HepG2 (cell line): ENCODE measurements around the gene ZNF883.

Experiments used
- ATF1 ChIP-seq: IDR thresholded peaks from 2 replicates; pipeline ENCODE4 v1.6.1; 2016; ENCODE audit warnings: mild to moderate bottlenecking, control low read depth
- EP300 ChIP-seq, 3 experiments: sonication (generic) in 1 of 3; formaldehyde crosslinking in 1 of 3; IDR thresholded peaks; 2 replicates each; pipeline versions ENCODE4 v1.5.1 to v1.6.1; 2011 to 2020; ENCODE audit warnings: low read depth in 2 of 3, low read length in 2 of 3, borderline replicate concordance in 1 of 3, improper control_type of control experiment in 1 of 3, mild to moderate bottlenecking in 1 of 3, missing genetic modification reagents in 1 of 3, moderate library complexity in 1 of 3
- EZH2 ChIP-seq: conservative IDR thresholded peaks from 2 replicates; pipeline ENCODE4 v1.6.1; 2012; ENCODE audit warnings: mild to moderate bottlenecking, low read depth, low read length, moderate library complexity
- NFYB ChIP-seq: sonication (generic); formaldehyde crosslinking; IDR thresholded peaks from 2 replicates; pipeline ENCODE4 v1.4.0; 2020; ENCODE audit warnings: missing genetic modification reagents
- POLR2A ChIP-seq, 2 experiments: IDR thresholded peaks; 2 replicates each; pipeline ENCODE4 v1.6.1; 2011; ENCODE audit warnings: low read depth in 2 of 2, low read length in 2 of 2, mild to moderate bottlenecking in 1 of 2, moderate library complexity in 1 of 2; ENCODE audit not compliant: insufficient read depth in 1 of 2
- SOX6 ChIP-seq, 2 experiments: fragments of 450-650 bp in 1 of 2; sonication (generic) in 1 of 2; formaldehyde crosslinking in 1 of 2; IDR thresholded peaks; 2 replicates each; pipeline versions ENCODE4 v1.4.0 to v1.6.1; 2017 to 2020; ENCODE audit warnings: antibody characterized with exemption in 1 of 2, mild to moderate bottlenecking in 1 of 2, missing genetic modification reagents in 1 of 2
- ZFP37 ChIP-seq: sonication (generic); formaldehyde crosslinking; IDR thresholded peaks from 2 replicates; pipeline ENCODE4 v1.4.0; 2020; ENCODE audit warnings: missing genetic modification reagents, borderline replicate concordance
- ZNF138 ChIP-seq: sonication (generic); formaldehyde crosslinking; IDR thresholded peaks from 2 replicates; pipeline ENCODE4 v1.5.0; 2020; ENCODE audit warnings: mild to moderate bottlenecking, low read depth, missing genetic modification reagents
- TF ChIP-seq, protein P1 (sequence below): IDR thresholded peaks from 2 replicates; pipeline ENCODE4 v1.6.1; 2012; ENCODE audit warnings: low read length, improper control_type of control experiment
- TF ChIP-seq, protein P2 (sequence below), 2 experiments: IDR thresholded peaks; 2 replicates each; pipeline ENCODE4 v1.6.1; 2011 to 2012; ENCODE audit warnings: low read length in 2 of 2, borderline replicate concordance in 1 of 2, low read depth in 1 of 2, mild to moderate bottlenecking in 1 of 2, moderate library complexity in 1 of 2
- TF ChIP-seq, protein P3 (sequence below): IDR thresholded peaks from 2 replicates; pipeline ENCODE4 v1.6.1; 2016; ENCODE audit warnings: low read depth

DNA sequence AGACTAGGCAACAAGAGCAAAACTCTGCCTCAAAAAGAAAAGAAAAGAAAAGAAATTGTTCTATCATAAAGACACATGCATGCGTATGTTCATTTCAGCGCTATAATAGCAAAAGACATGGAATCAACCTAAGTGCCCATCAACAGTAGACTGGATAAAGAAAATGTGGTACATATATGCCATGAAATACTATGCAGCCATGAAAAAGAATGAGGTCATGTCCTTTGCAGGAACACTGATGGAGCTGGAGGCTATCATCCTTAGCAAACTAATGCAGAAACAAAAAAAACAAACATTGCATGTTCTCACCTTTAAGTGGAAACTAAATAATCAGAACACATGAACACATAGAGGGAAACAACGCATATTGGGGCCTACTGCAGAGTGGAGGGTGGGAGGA is 6.3 kb upstream of the ZNF883 start:
- TF ChIP-seq EZH2 = no peak
- no peak for TF ChIP-seq ZFP37 (CRISPR knock-in tag)
- TF ChIP-seq, protein P1, sequence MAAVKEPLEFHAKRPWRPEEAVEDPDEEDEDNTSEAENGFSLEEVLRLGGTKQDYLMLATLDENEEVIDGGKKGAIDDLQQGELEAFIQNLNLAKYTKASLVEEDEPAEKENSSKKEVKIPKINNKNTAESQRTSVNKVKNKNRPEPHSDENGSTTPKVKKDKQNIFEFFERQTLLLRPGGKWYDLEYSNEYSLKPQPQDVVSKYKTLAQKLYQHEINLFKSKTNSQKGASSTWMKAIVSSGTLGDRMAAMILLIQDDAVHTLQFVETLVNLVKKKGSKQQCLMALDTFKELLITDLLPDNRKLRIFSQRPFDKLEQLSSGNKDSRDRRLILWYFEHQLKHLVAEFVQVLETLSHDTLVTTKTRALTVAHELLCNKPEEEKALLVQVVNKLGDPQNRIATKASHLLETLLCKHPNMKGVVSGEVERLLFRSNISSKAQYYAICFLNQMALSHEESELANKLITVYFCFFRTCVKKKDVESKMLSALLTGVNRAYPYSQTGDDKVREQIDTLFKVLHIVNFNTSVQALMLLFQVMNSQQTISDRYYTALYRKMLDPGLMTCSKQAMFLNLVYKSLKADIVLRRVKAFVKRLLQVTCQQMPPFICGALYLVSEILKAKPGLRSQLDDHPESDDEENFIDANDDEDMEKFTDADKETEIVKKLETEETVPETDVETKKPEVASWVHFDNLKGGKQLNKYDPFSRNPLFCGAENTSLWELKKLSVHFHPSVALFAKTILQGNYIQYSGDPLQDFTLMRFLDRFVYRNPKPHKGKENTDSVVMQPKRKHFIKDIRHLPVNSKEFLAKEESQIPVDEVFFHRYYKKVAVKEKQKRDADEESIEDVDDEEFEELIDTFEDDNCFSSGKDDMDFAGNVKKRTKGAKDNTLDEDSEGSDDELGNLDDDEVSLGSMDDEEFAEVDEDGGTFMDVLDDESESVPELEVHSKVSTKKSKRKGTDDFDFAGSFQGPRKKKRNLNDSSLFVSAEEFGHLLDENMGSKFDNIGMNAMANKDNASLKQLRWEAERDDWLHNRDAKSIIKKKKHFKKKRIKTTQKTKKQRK = no peak
- no peak for TF ChIP-seq SOX6 (IDR thresholded peaks at IDR 0.05)
- no peak for TF ChIP-seq SOX6 (CRISPR knock-in tag; IDR thresholded peaks at IDR 0.05)
- TF ChIP-seq EP300 (IDR thresholded peaks at IDR 0.05; ENCODE audit: low read depth in 2 of 2, low read length in 2 of 2) = no peak
- no peak for TF ChIP-seq EP300 (CRISPR knock-in tag; IDR thresholded peaks at IDR 0.05; ENCODE audit: borderline replicate concordance)
- TF ChIP-seq NFYB (CRISPR knock-in tag) = no peak
- no peak for TF ChIP-seq ATF1 (CRISPR knock-in tag)
- TF ChIP-seq, protein P2, sequence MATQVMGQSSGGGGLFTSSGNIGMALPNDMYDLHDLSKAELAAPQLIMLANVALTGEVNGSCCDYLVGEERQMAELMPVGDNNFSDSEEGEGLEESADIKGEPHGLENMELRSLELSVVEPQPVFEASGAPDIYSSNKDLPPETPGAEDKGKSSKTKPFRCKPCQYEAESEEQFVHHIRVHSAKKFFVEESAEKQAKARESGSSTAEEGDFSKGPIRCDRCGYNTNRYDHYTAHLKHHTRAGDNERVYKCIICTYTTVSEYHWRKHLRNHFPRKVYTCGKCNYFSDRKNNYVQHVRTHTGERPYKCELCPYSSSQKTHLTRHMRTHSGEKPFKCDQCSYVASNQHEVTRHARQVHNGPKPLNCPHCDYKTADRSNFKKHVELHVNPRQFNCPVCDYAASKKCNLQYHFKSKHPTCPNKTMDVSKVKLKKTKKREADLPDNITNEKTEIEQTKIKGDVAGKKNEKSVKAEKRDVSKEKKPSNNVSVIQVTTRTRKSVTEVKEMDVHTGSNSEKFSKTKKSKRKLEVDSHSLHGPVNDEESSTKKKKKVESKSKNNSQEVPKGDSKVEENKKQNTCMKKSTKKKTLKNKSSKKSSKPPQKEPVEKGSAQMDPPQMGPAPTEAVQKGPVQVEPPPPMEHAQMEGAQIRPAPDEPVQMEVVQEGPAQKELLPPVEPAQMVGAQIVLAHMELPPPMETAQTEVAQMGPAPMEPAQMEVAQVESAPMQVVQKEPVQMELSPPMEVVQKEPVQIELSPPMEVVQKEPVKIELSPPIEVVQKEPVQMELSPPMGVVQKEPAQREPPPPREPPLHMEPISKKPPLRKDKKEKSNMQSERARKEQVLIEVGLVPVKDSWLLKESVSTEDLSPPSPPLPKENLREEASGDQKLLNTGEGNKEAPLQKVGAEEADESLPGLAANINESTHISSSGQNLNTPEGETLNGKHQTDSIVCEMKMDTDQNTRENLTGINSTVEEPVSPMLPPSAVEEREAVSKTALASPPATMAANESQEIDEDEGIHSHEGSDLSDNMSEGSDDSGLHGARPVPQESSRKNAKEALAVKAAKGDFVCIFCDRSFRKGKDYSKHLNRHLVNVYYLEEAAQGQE (IDR thresholded peaks at IDR 0.05; ENCODE audit: borderline replicate concordance in 1 of 2, low read depth in 1 of 2, low read length in 2 of 2) = no peak
- TF ChIP-seq, protein P3, sequence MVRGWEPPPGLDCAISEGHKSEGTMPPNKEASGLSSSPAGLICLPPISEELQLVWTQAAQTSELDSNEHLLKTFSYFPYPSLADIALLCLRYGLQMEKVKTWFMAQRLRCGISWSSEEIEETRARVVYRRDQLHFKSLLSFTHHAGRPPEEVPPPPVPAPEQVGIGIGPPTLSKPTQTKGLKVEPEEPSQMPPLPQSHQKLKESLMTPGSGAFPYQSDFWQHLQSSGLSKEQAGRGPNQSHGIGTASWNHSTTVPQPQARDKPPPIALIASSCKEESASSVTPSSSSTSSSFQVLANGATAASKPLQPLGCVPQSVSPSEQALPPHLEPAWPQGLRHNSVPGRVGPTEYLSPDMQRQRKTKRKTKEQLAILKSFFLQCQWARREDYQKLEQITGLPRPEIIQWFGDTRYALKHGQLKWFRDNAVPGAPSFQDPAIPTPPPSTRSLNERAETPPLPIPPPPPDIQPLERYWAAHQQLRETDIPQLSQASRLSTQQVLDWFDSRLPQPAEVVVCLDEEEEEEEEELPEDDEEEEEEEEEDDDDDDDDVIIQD (CRISPR knock-in tag) = no peak
- no peak for TF ChIP-seq POLR2A (IDR thresholded peaks at IDR 0.05; ENCODE audit: insufficient read depth in 1 of 2, low read depth in 2 of 2, low read length in 2 of 2)
- no peak for TF ChIP-seq ZNF138
